GM12892 (cell line): ENCODE results near the gene RPUSD1.

Experiments
- POLR2A ChIP-seq: IDR thresholded peaks from 2 replicates; pipeline ENCODE4 v1.6.1; 2011; ENCODE audit warnings: low read depth, low read length, control low read depth
- POLR2AphosphoS5 ChIP-seq: IDR thresholded peaks from 2 replicates; pipeline ENCODE4 v1.6.1; 2011; ENCODE audit warnings: low read depth, low read length, control low read depth
- TAF1 ChIP-seq: IDR thresholded peaks from 2 replicates; pipeline ENCODE4 v1.6.1; 2011; ENCODE audit warnings: low read depth, mild to moderate bottlenecking, control low read depth, low read length, borderline replicate concordance

GRCh38 chr16:792221-792995 is 4.2 kb upstream of the RPUSD1 start:
- TF ChIP-seq POLR2AphosphoS5 (no peak), TAF1 (no peak), POLR2A (no peak)
